A673 (cell line): ENCODE results near the gene TNNI3.

Source experiments
- CTCF ChIP-seq: fragments of 300-800, 200-600 bp; sonication (generic); conservative IDR thresholded peaks from 2 replicates; pipeline ENCODE4 v1.5.1; 2017; ENCODE audit warnings: low read depth, mild to moderate bottlenecking, antibody characterized with exemption, low read length, moderate library complexity, mixed read lengths
- EZH2 ChIP-seq: fragments of 200-600 bp; sonication (generic); IDR thresholded peaks from 2 replicates; pipeline ENCODE4 v1.6.1; 2017; ENCODE audit warnings: borderline replicate concordance, low read depth, mild to moderate bottlenecking, mixed read lengths, antibody characterized with exemption, low read length; ENCODE audit not compliant: poor library complexity, severe bottlenecking

DNA sequence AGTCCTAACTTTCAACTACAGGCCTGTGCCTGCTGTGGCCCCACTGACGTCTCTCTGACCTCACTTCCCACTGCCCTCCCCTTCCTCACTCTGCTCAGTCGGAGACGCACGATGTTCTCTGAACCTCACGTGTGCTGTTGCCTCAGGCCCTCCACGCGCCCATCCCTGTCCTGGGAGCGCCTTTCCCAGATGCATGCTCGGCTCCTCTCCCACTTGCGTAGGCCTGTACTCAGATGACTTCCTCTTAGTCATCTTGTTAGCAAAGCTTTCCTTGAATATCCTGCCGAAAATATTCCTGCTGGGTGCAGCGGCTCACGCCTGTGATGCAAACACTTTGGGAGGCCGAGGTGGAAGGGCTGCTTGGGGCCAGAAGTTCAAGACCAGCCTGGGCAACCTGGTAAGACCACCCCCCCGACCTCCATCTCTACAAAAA, 31.9 kb upstream of the TNNI3 start:
- TF ChIP-seq CTCF (no peak), EZH2 (no peak)
